GM18519 (cell line): ENCODE results near the gene CHRNA7.
"Not testable (repeated sequence)": the region's sequence is repeated elsewhere in the genome, so short reads cannot be mapped to it uniquely, and the experiment has no call there.

ENCODE experiments used
- ATAC-seq: cut with Tn5 transposase; IDR thresholded peaks from one replicate; pipeline ENCODE4 v1.9.1; 2021; ENCODE audit warnings: mild to moderate bottlenecking, moderate library complexity; ENCODE audit not compliant: unreplicated experiment, low FRiP score

The CHRNA7 gene

GRCh38 chr15:32119286-32119685, 89.0 kb downstream of the CHRNA7 start:
- ATAC-seq = no peak

DNA sequence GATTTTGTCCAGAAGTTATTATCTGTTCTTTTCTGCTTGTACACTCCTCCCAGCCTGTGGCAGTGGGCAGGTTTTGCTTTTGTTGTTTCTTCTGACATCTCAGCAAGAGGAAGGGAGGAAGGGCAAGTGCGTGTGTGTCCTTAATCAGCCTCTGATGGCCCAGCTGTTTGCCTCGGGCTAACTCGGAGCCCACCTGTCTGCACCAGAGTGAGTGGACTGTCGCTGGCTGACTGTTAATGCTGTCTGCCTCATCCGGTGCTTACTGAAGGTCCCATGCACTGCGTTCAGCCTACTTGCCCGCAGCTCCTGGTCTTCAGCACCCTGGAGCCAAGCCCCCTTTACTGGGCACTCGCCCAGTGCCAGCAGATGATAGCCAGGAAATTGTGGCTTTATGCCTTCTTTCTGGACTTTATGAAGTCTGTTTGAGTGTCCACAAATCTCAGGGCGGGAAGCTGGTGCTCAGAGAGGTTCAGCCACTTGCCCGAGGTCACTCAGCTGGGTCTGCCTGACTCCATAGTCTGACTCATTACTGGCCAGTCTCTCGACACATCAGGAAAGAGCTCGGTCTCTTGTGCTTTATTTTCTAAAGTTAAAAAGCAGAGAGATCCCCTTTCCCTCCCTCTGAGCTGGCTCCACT, 89.5 kb downstream of the CHRNA7 start:
- no peak for ATAC-seq

- no peak for ATAC-seq
Measured at GRCh38 chr15:32120577-32121383, 90.5 kb downstream of the CHRNA7 start.

- no peak for ATAC-seq
Measured at GRCh38 chr15:32121384-32121695, 91.0 kb downstream of the CHRNA7 start.

- no peak for ATAC-seq
Measured at GRCh38 chr15:32122013-32122412, 91.7 kb downstream of the CHRNA7 start.

GRCh38 chr15:32123473-32123872, 93.2 kb downstream of the CHRNA7 start:
- no peak for ATAC-seq

- no peak for ATAC-seq
Measured at GRCh38 chr15:32124726-32125125, 94.4 kb downstream of the CHRNA7 start.

GRCh38 chr15:32125595-32125994, 95.3 kb downstream of the CHRNA7 start:
- ATAC-seq = no peak

DNA sequence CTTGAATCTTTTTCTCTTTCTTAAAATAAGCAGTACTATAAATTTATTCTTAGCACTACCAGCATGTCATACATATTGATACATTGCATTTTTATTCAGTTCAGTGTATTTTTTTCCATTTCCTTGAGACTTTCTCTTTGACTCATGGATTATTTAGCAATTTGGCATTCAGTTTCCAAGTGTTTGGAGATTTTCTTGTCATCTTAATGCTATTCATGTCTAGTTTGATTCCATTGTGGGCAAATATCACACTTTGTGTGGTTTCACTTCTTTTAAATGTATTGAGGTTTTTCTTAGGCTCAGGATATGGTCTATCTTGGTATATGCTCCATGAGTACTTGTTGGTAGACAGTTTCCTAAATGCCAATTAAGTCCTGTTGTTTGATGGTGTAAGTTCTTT, 99.5 kb downstream of the CHRNA7 start:
- no peak for ATAC-seq

DNA sequence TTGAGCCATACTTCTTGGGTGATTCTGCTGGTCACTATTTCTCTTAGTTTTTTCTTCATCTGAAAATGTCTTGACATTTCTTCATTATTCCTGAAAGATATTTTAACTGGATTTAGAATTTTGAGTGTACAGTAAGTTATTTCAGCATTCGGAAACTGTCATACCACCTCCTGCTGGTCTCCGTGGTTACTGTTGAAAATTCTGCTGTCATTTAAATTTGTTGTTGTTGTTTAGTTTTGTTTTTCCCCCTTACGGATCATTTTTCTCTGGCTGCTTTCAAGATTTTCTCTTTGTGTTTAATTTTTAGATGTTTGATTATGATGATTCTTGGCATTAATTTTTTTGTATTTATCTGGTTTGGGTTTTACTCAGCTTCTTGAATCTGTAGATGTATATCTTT, 100.5 kb downstream of the CHRNA7 start:
- ATAC-seq = no peak

- ATAC-seq = no peak
Measured at GRCh38 chr15:32131803-32132202, 101.5 kb downstream of the CHRNA7 start.

- ATAC-seq = no peak
Measured at GRCh38 chr15:32132859-32133258, 102.5 kb downstream of the CHRNA7 start.

DNA sequence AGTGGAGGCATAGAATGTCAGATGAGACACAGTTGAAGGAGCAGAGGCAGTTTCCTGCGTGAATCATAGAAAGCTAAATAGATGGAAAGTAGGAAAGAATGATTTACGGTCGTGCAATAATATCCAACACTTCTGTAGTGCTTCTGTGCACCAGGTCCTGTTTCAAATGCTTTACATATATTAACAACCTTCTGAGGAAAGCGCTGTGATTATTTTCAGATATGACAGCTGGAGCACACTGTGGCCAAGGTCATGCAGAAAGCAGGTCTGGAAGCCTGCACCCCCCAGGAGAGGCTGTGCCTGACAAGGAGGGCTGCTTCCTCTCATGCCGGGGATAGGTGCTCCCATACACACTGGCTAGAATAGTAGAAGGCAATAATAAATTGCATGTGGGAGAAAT, 104.5 kb downstream of the CHRNA7 start:
- ATAC-seq = no peak

- ATAC-seq = no peak
Measured at GRCh38 chr15:32135335-32135734, 105.0 kb downstream of the CHRNA7 start.

- not testable (repeated sequence) for ATAC-seq
Measured at GRCh38 chr15:32145512-32145911, 115.2 kb downstream of the CHRNA7 start.

DNA sequence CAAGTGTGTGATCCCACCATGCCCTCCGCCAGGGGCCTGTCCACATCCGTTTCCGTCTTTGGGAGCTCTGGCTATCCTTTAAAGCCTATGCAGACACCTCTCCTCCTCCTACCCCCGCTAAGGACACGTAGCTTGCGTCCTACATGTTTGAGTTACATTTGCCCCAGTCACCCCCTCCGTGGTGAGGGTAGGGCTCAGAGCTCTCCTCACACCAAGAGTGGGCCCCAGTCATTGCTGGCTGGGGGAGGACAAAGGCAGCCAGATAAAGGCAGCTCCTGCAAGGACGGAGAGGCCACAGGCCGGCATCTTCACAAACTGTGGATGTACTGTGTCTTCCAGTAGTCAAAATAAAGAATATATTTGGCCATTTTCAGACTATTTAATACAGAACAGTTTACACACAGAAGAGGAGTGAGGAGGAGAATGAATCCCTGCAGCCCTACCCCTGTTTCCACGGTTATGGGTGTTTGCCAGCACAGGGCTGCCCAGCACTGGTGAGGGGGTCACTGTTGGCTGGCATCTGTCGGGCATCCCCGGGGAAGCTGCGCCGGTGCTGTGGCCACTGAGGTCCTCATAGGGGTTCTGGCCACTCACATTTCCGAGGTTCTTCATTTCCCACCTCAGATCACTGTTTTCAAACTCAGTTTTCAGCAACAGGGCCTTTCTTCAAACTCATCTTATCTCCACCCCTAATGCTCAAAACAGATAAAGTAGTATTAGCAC, 118.7 kb downstream of the CHRNA7 start:
- no peak for ATAC-seq

DNA sequence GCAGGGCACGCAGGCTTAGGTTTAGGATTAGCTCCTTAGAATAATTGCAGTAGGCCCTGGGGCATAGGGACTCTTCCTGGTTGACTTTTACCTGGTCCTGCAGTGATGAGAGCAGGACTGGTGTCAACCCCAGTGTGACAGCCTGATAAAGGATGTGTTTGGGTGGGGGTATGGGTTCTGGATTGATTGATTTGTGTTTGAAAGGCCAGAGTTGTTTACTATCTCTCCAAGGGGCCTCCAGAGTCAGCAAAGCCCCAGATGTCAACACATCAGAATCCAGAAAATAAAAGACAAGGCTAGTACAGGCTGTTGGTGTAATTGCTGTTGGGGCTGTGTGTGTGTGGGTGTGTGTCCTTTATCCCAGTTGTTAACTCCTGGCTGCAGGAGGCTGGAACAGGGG, 122.3 kb downstream of the CHRNA7 start:
- ATAC-seq = no peak

- ATAC-seq = not testable (repeated sequence)
Measured at GRCh38 chr15:32153868-32154623, 123.7 kb downstream of the CHRNA7 start.

- not testable (repeated sequence) for ATAC-seq
Measured at GRCh38 chr15:32162143-32162542, 131.8 kb downstream of the CHRNA7 start.

- ATAC-seq = not testable (repeated sequence)
Measured at GRCh38 chr15:32164065-32164464, 133.8 kb downstream of the CHRNA7 start.

GRCh38 chr15:32164747-32165146, 134.4 kb downstream of the CHRNA7 start:
- ATAC-seq = not testable (repeated sequence)
